Middle frontal gyrus (tissue), 1 donor: ENCODE data around the gene MARK3.

Source experiments
- DNase-seq: peaks from one replicate; pipeline ENCODE4 v3.0.0-alpha.2; 2015; ENCODE audit warnings: low spot score; ENCODE audit errors: extremely low spot score

MARK3 gene

DNA sequence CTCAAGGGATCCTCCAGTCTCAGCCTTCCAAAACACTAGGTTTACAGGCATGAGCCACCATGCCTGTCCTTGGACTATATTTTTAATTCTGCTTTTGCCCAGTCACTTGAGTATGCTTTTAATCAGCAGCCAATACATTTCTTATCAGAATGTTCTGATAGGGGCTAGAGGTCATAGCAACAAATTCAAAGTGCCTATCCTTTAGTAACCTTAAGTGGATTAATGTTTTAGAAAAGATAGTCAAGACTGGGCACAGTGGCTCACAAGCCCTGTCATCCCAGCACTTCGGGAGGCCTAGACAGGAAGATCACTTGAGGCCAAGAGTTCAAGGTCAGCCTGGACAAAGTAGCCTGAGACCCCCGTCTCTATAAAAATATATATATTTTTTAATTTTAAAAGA lies 100.3 kb downstream of the MARK3 start:
- no peak for DNase-seq

DNA sequence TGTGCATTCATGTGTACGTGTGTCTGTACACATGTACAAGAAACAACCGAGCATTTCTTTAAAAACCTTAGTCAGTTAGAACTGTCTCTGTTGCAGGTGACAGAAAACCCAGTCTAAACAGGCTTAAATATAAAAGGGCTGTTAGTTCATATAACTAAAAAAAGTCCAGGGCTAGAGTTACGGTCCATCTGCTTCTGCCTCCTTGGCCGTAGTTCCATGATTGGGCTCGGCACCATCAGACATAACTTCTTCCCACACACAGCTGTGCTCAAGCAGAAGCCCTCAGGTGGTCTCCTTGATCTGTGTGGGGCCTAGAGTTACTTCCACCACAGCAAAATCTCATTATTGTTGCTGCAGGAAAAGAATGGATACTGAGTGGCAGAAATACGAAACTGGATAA lies 102.9 kb downstream of the MARK3 start:
- no peak for DNase-seq

DNA sequence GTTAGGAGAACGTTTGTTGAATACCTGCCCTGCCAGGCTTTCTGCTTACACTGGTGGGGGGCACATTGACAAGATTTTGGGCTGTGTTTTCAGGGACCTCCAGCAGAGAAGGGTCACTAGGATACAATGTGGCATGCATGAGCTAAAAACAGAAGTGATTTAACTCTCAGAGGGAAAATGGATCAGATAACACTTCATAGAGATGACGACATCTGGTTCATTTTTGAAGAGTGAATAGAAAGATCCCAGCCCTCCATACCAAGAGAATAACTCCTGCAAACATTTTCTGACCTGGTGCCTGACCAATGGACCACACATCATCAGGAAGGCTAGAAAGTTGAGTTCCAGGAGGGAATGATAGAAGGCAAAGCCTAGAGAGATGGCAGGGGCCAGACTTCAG lies 103.7 kb downstream of the MARK3 start:
- DNase-seq = no peak

DNA sequence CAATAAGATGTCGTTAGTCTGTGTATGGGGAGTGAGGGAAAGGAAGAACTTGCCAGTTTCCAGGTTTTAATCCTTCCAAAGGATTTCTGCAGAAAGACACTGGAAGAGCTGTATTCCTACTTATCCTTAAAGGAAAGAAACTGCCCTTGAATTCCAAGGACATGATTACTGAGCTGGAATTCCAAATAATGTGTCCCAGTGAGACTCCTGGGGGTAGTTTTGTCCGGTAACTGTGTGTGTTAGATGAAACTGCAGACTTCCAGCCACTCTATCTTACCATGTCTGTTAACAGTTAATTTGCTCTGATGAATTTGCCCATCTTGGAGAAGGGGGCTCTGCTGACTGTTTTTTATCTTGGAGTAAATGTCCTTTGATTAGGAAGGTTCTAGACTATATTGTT lies 104.4 kb downstream of the MARK3 start:
- DNase-seq = no peak

DNA sequence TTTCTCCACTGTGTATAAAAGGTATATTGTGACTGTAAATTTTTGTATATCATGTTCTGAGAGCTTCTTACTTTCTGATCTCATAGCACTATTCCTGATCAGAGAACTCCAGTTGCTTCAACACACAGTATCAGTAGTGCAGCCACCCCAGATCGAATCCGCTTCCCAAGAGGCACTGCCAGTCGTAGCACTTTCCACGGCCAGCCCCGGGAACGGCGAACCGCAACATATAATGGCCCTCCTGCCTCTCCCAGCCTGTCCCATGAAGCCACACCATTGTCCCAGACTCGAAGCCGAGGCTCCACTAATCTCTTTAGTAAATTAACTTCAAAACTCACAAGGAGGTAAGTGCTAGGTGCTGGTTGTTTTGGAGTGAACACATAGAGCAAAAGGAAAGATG lies 106.5 kb downstream of the MARK3 start:
- no peak for DNase-seq

GRCh38 chr14:103492156-103492925 lies 107.1 kb downstream of the MARK3 start:
- no peak for DNase-seq

DNA sequence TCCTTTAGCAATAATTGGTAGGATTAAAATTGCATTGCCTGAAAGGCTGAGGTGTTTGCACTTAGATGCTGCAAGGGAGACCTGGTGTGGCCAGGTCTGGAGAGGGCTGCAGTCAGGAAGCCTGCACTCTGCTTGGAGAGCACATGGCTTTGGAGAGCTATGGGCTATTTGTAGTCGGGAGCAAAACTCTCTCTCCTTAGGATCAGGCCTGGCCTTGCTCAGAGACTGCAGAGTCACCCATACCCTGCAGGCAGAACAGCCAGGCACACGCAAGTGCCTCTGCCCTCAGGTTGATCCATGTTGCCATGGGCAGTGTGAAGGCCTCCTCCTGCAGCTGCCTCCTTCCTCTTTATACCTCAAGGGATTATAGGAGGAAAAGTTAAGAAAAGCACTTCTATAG lies 110.6 kb downstream of the MARK3 start:
- DNase-seq = no peak

DNA sequence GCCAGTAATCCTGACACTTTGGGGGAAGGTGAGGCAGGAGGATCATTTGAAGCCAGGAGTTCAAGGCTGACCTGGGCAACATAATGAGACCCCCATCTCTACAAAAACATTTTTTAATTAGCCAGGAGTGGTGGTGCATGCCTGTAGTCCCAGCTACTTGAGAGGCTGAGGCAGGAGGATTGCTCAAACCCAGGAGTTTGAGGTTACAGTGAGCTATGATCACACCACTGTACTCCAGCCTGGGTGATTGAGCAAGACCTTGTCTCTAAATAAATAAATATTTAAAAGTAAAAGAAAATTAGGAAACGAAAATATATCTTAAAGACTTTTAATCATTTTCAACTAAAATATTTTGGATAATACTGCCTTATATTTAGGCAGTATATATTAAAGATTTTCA lies 111.6 kb downstream of the MARK3 start:
- DNase-seq = no peak

DNA sequence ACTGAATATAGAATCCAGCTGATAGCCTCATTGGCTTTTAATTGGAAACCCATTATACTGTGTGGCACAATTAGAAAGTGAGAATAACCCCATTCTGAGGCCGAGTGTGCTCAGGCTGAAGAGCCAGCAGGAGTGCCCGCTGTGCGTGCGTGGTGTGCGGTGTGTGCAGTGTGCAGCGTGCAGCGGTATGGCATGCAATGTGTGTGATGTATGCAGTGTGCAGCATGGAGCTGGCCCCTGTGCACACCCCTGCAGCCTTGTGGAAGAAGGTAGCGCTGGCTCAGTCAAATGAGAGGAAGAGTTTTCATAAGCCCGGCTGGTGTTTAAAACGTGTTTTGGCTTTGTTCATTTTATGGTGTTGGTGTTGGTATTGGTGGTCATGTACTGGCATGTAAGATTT lies 114.5 kb downstream of the MARK3 start:
- no peak for DNase-seq

- peak; percentile 84 for DNase-seq
These were observed 115.2 kb downstream of the MARK3 start for GRCh38 chr14:103500148-103500990.

GRCh38 chr14:103501041-103501870 lies 116.0 kb downstream of the MARK3 start:
- DNase-seq = no peak

GRCh38 chr14:103501921-103502669 lies 116.9 kb downstream of the MARK3 start:
- DNase-seq = no peak

DNA sequence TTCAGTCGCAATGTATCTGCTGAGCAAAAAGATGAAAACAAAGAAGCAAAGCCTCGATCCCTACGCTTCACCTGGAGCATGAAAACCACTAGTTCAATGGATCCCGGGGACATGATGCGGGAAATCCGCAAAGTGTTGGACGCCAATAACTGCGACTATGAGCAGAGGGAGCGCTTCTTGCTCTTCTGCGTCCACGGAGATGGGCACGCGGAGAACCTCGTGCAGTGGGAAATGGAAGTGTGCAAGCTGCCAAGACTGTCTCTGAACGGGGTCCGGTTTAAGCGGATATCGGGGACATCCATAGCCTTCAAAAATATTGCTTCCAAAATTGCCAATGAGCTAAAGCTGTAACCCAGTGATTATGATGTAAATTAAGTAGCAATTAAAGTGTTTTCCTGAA lies 117.7 kb downstream of the MARK3 start:
- DNase-seq = no peak

DNA sequence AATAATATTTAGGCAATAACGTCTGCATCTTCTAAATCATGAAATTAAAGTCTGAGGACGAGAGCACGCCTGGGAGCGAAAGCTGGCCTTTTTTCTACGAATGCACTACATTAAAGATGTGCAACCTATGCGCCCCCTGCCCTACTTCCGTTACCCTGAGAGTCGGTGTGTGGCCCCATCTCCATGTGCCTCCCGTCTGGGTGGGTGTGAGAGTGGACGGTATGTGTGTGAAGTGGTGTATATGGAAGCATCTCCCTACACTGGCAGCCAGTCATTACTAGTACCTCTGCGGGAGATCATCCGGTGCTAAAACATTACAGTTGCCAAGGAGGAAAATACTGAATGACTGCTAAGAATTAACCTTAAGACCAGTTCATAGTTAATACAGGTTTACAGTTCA lies 118.1 kb downstream of the MARK3 start:
- DNase-seq = no peak

GRCh38 chr14:103504991-103505565 lies 119.9 kb downstream of the MARK3 start:
- no peak for DNase-seq

GRCh38 chr14:103507751-103508150 lies 122.5 kb downstream of the MARK3 start:
- no peak for DNase-seq

GRCh38 chr14:103508521-103509329 lies 123.5 kb downstream of the MARK3 start:
- no peak for DNase-seq

- DNase-seq = no peak
These were observed 124.9 kb downstream of the MARK3 start for GRCh38 chr14:103509864-103510723.
